SK-N-SH treated with all-trans-retinoic acid at 6 μM for 48 hours (cell line): ENCODE measurements around the gene GPBAR1.

Source experiments
- ATAC-seq: fragments of 200-7000 bp; cut with Tn5 transposase; 3 replicates; pipeline ENCODE4 v1.9.1; 2020; ENCODE audit warnings: mild to moderate bottlenecking, moderate library complexity
- ARNTL ChIP-seq: fragments of 450-650 bp; formaldehyde crosslinking; IDR thresholded peaks from 2 replicates; pipeline ENCODE4 v1.5.0; 2020; ENCODE audit warnings: low read depth, mild to moderate bottlenecking, moderate library complexity, borderline replicate concordance
- BACH2 ChIP-seq: fragments of 250-450 bp; sonication (Bioruptor Pico); IDR thresholded peaks from 2 replicates; pipeline ENCODE4 v1.9.0; 2021; ENCODE audit warnings: mild to moderate bottlenecking, borderline replicate concordance
- CSDC2 ChIP-seq: fragments of 250-450 bp; sonication (Bioruptor Pico); IDR thresholded peaks from 2 replicates; pipeline ENCODE4 v1.5.0; 2020; ENCODE audit warnings: mild to moderate bottlenecking, moderate library complexity
- CSRNP3 ChIP-seq: fragments of 250-450 bp; sonication (Bioruptor Pico); IDR thresholded peaks from 2 replicates; pipeline ENCODE4 v1.5.1; 2021; ENCODE audit warnings: mild to moderate bottlenecking, moderate library complexity
- ESRRG ChIP-seq: fragments of 250-450 bp; sonication (Bioruptor Pico); IDR thresholded peaks from 2 replicates; pipeline ENCODE4 v1.6.1; 2021; ENCODE audit warnings: mild to moderate bottlenecking
- GLIS3 ChIP-seq: fragments of 250-450 bp; sonication (Bioruptor Pico); IDR thresholded peaks from 2 replicates; pipeline ENCODE4 v1.5.0; 2020; ENCODE audit warnings: mild to moderate bottlenecking, moderate library complexity
- ISL1 ChIP-seq: fragments of 250-450 bp; sonication (Bioruptor Pico); IDR thresholded peaks from 2 replicates; pipeline ENCODE4 v2.1.2; 2022; ENCODE audit warnings: mild to moderate bottlenecking, moderate library complexity
- OSR1 ChIP-seq: fragments of 250-450 bp; sonication (Bioruptor Pico); IDR thresholded peaks from 2 replicates; pipeline ENCODE4 v1.8.0; 2022; ENCODE audit warnings: moderate library complexity, mild to moderate bottlenecking, inconsistent platforms
- PATZ1 ChIP-seq: fragments of 250-450 bp; sonication (Bioruptor Pico); IDR thresholded peaks from 2 replicates; pipeline ENCODE4 v1.8.0; 2020; ENCODE audit warnings: mild to moderate bottlenecking, moderate library complexity, borderline replicate concordance
- POU6F1 ChIP-seq: fragments of 250-450 bp; sonication (Bioruptor Pico); IDR thresholded peaks from 2 replicates; pipeline ENCODE4 v1.8.0; 2021; ENCODE audit warnings: low read depth, mild to moderate bottlenecking, moderate library complexity, borderline replicate concordance
- PPARA ChIP-seq: fragments of 250-450 bp; sonication (Bioruptor Pico); IDR thresholded peaks from 2 replicates; pipeline ENCODE4 v1.5.0; 2020; ENCODE audit warnings: mild to moderate bottlenecking, borderline replicate concordance
- RARB ChIP-seq: fragments of 250-450 bp; sonication (Bioruptor Pico); IDR thresholded peaks from 2 replicates; pipeline ENCODE4 v1.8.0; 2021; ENCODE audit warnings: mild to moderate bottlenecking, moderate library complexity
- SNAI2 ChIP-seq: fragments of 250-450 bp; sonication (Bioruptor Pico); IDR thresholded peaks from 2 replicates; pipeline ENCODE4 v1.5.0; 2020; ENCODE audit warnings: mild to moderate bottlenecking, moderate library complexity
- TCF4 ChIP-seq: fragments of 250-450 bp; sonication (Bioruptor Pico); IDR thresholded peaks from 2 replicates; pipeline ENCODE4 v1.8.0; 2021; ENCODE audit warnings: mild to moderate bottlenecking, moderate library complexity, borderline replicate concordance
- TOX ChIP-seq: fragments of 250-450 bp; sonication (Bioruptor Pico); IDR thresholded peaks from 2 replicates; pipeline ENCODE4 v1.8.0; 2021; ENCODE audit warnings: mild to moderate bottlenecking, moderate library complexity, borderline replicate concordance
- TSHZ2 ChIP-seq: fragments of 250-450 bp; sonication (Bioruptor Pico); IDR thresholded peaks from 2 replicates; pipeline ENCODE4 v1.5.0; 2020; ENCODE audit warnings: mild to moderate bottlenecking, moderate library complexity
- ZC3H10 ChIP-seq: fragments of 250-450 bp; sonication (Bioruptor Pico); IDR thresholded peaks from 2 replicates; pipeline ENCODE4 v1.5.1; 2021; ENCODE audit warnings: mild to moderate bottlenecking, moderate library complexity
- ZFP3 ChIP-seq: fragments of 250-450 bp; sonication (Bioruptor Pico); IDR thresholded peaks from 2 replicates; pipeline ENCODE4 v1.5.0; 2020; ENCODE audit warnings: mild to moderate bottlenecking, moderate library complexity
- ZFP30 ChIP-seq: fragments of 450-650 bp; formaldehyde crosslinking; IDR thresholded peaks from 2 replicates; pipeline ENCODE4 v1.5.0; 2022; ENCODE audit warnings: mild to moderate bottlenecking, moderate library complexity
- ZNF565 ChIP-seq: fragments of 450-650 bp; formaldehyde crosslinking; conservative IDR thresholded peaks from 2 replicates; pipeline ENCODE4 v1.5.0; 2020; ENCODE audit warnings: low read depth, mild to moderate bottlenecking, moderate library complexity
- ZNF70 ChIP-seq: fragments of 450-650 bp; formaldehyde crosslinking; IDR thresholded peaks from 2 replicates; pipeline ENCODE4 v1.5.0; 2020; ENCODE audit warnings: mild to moderate bottlenecking, moderate library complexity
- ZNF8 ChIP-seq: fragments of 450-650 bp; formaldehyde crosslinking; IDR thresholded peaks from 2 replicates; pipeline ENCODE4 v1.5.0; 2020; ENCODE audit warnings: mild to moderate bottlenecking, moderate library complexity

GPBAR1 gene

GRCh38 chr2:218291318-218292047 lies 30.7 kb downstream of the GPBAR1 start:
- TF ChIP-seq ZFP30 (no peak), ZNF8 (CRISPR knock-in tag) (no peak), ZNF70 (CRISPR knock-in tag) (no peak), OSR1 (CRISPR knock-in tag) (no peak), ARNTL (no peak), POU6F1 (CRISPR knock-in tag) (no peak), PPARA (CRISPR knock-in tag) (no peak), BACH2 (CRISPR knock-in tag) (no peak), ESRRG (CRISPR knock-in tag) (no peak), CSRNP3 (CRISPR knock-in tag) (no peak), CSDC2 (CRISPR knock-in tag) (no peak), SNAI2 (CRISPR knock-in tag) (no peak), ZFP3 (CRISPR knock-in tag) (no peak)
- no peak for ATAC-seq

- no peak for ATAC-seq
- no peak for TF ChIP-seq TSHZ2
Observed at GRCh38 chr2:218292048-218293014, 31.5 kb downstream of the GPBAR1 start, which contains the start of gene TMBIM1. TSS of gene TMBIM1 (minus strand) at chr2:218292503. CDS start at chr2:218282141, 10,362 bp downstream.

- TF ChIP-seq SNAI2 (CRISPR knock-in tag) (no peak), ZFP3 (CRISPR knock-in tag) (no peak), RARB (CRISPR knock-in tag) (no peak), ISL1 (CRISPR knock-in tag) (no peak), TOX (CRISPR knock-in tag) (no peak), ZFP30 (no peak), ZNF8 (CRISPR knock-in tag) (no peak), ZNF565 (CRISPR knock-in tag) (no peak), BACH2 (CRISPR knock-in tag) (no peak), CSRNP3 (CRISPR knock-in tag) (no peak), ZNF70 (CRISPR knock-in tag) (no peak), CSDC2 (CRISPR knock-in tag) (no peak), ARNTL (no peak), GLIS3 (CRISPR knock-in tag) (no peak), PATZ1 (no peak), TCF4 (CRISPR knock-in tag) (no peak), ZC3H10 (CRISPR knock-in tag) (no peak), PPARA (CRISPR knock-in tag) (no peak), TSHZ2 (no peak)
- TF ChIP-seq, all 23 proteins: peak for 0
- no peak for ATAC-seq
Observed at GRCh38 chr2:218293715-218294429, 33.1 kb downstream of the GPBAR1 start.
